Activated CD8-positive, alpha-beta T cell treated with anti-CD3 and anti-CD28 coated beads, Interleukin-2, amount 10 ng/mL, durations not matched to agents 7 days and 5 days (primary cell): ENCODE measurements around the gene DHX15. TPM values are rescaled to one million over a fixed set of nuclear protein-coding genes. Genes with fewer than 3 reads are reported as not detected.
"Not testable (repeated sequence)": the region's sequence is repeated elsewhere in the genome, so short reads cannot be mapped to it uniquely, and the experiment has no call there.

Experiments
- ATAC-seq: fragments of 150-1000 bp; cut with Tn5 transposase; one replicate; pipeline ENCODE4 v1.10.0; 2021; ENCODE audit warnings: moderate library complexity
- CTCF ChIA-PET: fragments of 350-600 bp; sonication (Branson Sonifier 250); formaldehyde crosslinking; loops from one replicate; lab custom pipeline; 2021; ENCODE audit warnings: antibody characterized with exemption; lab: Charles Lee
- POLR2A ChIA-PET: fragments of 350-600 bp; sonication (Branson Sonifier 250); formaldehyde crosslinking; loops from one replicate; lab custom pipeline; 2021; ENCODE audit warnings: antibody characterized with exemption; lab: Charles Lee
- DNase-seq: peaks from one replicate; pipeline ENCODE4 v3.0.0-alpha.2; 2020
- H3K27ac Mint-ChIP-seq: one replicate; pipeline ENCODE4 v1.8.0; 2021; ENCODE audit warnings: mild to moderate bottlenecking, mixed read lengths
- H3K27me3 Mint-ChIP-seq: one replicate; pipeline ENCODE4 v1.8.0; 2021; ENCODE audit warnings: low read depth, mixed read lengths
- H3K36me3 Mint-ChIP-seq: one replicate; pipeline ENCODE4 v1.8.0; 2021; ENCODE audit warnings: low read depth, mixed read lengths
- H3K4me1 Mint-ChIP-seq: one replicate; pipeline ENCODE4 v1.8.0; 2021; ENCODE audit warnings: low read depth, mixed read lengths
- H3K4me3 Mint-ChIP-seq: one replicate; pipeline ENCODE4 v1.8.0; 2021; ENCODE audit warnings: mild to moderate bottlenecking, mixed read lengths
- H3K9me3 Mint-ChIP-seq: one replicate; pipeline ENCODE4 v1.8.0; 2022; ENCODE audit warnings: mixed read lengths; ENCODE audit not compliant: insufficient read depth
- total RNA-seq, 2 experiments: library from RNA; stranded (reverse); gene quantifications; one replicate each; pipeline ENCODE4 v1.2.3, GENCODE V29; 2021

Gene DHX15
- total RNA-seq, 2 experiments from 2014 or later, result 193 to 198 TPM

DNA sequence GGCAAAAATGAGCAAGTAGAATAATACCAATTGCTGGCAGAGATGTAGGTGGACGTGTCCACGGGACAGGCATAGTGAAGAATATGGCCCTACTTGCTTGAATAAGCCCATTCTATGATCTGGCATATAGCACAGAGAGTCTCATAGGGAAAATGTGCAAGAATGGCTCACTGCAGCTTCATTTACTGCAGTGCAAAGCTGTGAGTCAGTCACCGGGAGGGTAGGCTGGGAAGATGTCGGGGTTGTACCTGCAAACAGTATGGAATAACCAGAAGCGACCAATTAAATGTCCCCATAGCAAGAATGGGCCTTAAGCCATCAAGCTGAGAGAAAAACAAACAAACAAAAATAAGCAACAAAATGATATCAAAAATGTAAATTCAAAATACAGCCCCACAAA, 74.3 kb downstream of the DHX15 start:
- ChIA-PET POLR2A (no interaction called here), CTCF (no interaction called here)
- Mint-ChIP-seq H3K36me3 (peaks cover 9% of the 10 kb centered on the region), H3K4me1 (no peaks in the 10 kb centered on the region), H3K27me3 (no peaks in the 10 kb centered on the region), H3K4me3 (no peak overlapping the region), H3K27ac (no peak overlapping the region), H3K9me3 (no peaks in the 10 kb centered on the region)
- ATAC-seq (no peak), DNase-seq (no peak)

DNA sequence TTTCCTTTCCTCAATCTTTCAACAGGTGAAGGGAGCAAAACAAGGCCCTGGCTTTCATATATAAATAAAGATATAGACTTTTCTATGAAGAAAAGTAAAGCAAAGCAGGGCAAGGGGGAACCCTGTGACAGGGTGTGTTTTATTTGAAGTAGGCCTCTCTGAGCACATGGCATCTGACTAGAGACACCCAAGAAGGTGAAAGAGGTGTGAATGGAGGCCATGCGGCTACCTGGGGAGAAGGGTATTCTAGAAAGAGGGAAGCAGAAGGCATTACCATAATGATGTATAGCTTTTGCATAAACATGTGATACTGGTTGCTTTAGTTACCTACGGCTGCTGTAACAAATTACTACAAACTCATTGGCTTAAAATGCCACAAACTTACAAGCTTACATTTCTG, 75.8 kb downstream of the DHX15 start:
- H3K9me3 Mint-ChIP-seq, result no peaks in the 10 kb centered on the region
- H3K4me1 Mint-ChIP-seq, result no peaks in the 10 kb centered on the region
- CTCF ChIA-PET, result no interaction called here
- DNase-seq, result no peak
- H3K4me3 Mint-ChIP-seq, result no peak overlapping the region
- no peaks in the 10 kb centered on the region for H3K27me3 Mint-ChIP-seq
- POLR2A ChIA-PET, result no interaction called here
- no peaks in the 10 kb centered on the region for H3K36me3 Mint-ChIP-seq
- H3K27ac Mint-ChIP-seq, result no peak overlapping the region
- no peak for ATAC-seq

- H3K4me3 Mint-ChIP-seq, result no peak overlapping the region
- no peak overlapping the region for H3K27ac Mint-ChIP-seq
- no peak for DNase-seq
- no peaks in the 10 kb centered on the region for H3K36me3 Mint-ChIP-seq
- ATAC-seq, result no peak
- H3K4me1 Mint-ChIP-seq, result no peaks in the 10 kb centered on the region
- no peaks in the 10 kb centered on the region for H3K27me3 Mint-ChIP-seq
- ChIA-PET POLR2A (no interaction called here), CTCF (no interaction called here)
- H3K9me3 Mint-ChIP-seq, result no peaks in the 10 kb centered on the region
These were observed 76.9 kb downstream of the DHX15 start for GRCh38 chr4:24507439-24507838.

GRCh38 chr4:24503090-24503489, 81.3 kb downstream of the DHX15 start:
- CTCF ChIA-PET, H3K27ac Mint-ChIP-seq, H3K36me3 Mint-ChIP-seq, POLR2A ChIA-PET, H3K4me3 Mint-ChIP-seq, H3K9me3 Mint-ChIP-seq, ATAC-seq, H3K27me3 Mint-ChIP-seq, DNase-seq, H3K4me1 Mint-ChIP-seq: not testable (repeated sequence)

GRCh38 chr4:24497221-24497620, 87.1 kb downstream of the DHX15 start:
- ATAC-seq (no peak), DNase-seq (no peak)
- H3K9me3 Mint-ChIP-seq, result no peaks in the 10 kb centered on the region
- no peaks in the 10 kb centered on the region for H3K36me3 Mint-ChIP-seq
- H3K4me3 Mint-ChIP-seq, result no peak overlapping the region
- H3K27me3 Mint-ChIP-seq, result no peaks in the 10 kb centered on the region
- POLR2A ChIA-PET, result no interaction called here
- no peaks in the 10 kb centered on the region for H3K4me1 Mint-ChIP-seq
- CTCF ChIA-PET, result no interaction called here
- no peak overlapping the region for H3K27ac Mint-ChIP-seq

GRCh38 chr4:24496597-24496996, 87.8 kb downstream of the DHX15 start:
- no peak overlapping the region for H3K27ac Mint-ChIP-seq
- no peaks in the 10 kb centered on the region for H3K27me3 Mint-ChIP-seq
- CTCF ChIA-PET, result no interaction called here
- no peak overlapping the region for H3K4me3 Mint-ChIP-seq
- POLR2A ChIA-PET, result no interaction called here
- DNase-seq, result no peak
- H3K9me3 Mint-ChIP-seq, result no peaks in the 10 kb centered on the region
- H3K36me3 Mint-ChIP-seq, result no peaks in the 10 kb centered on the region
- no peak for ATAC-seq
- H3K4me1 Mint-ChIP-seq, result no peaks in the 10 kb centered on the region

- ATAC-seq, result no peak
- POLR2A ChIA-PET, result no interaction called here
These were observed 89.0 kb downstream of the DHX15 start for GRCh38 chr4:24495388-24495787.

DNA sequence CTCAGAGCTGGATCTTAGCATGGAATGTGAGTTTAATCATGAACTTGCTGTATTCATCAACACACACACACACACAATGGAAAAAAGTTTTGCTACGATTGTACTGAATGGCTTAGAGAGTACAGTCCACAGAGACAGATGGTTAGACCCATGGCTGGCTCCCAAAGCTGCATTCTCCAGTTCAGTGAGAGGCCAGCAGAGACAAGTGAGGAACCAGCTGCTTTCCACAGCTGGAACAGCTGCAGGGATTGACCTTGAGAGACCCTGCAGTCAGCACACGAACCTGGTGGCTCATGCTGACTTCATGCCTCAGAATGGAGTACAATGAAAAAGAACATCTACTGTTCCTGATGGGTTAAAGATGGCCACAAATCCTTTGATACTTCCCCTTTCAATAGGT, 94.5 kb downstream of the DHX15 start:
- CTCF ChIA-PET, result interaction anchor here (1.5 to 2.4 kb wide), 4 partner anchors 11 to 490 kb away, joined by 4 to 12 read pairs (median 4); no protein-coding TSS in a partner anchor
- POLR2A ChIA-PET, result no interaction called here
- H3K27ac Mint-ChIP-seq, result no peak overlapping the region
- no peaks in the 10 kb centered on the region for H3K36me3 Mint-ChIP-seq
- no peak overlapping the region for H3K4me3 Mint-ChIP-seq
- DNase-seq (no peak), ATAC-seq (no peak)
- no peaks in the 10 kb centered on the region for H3K4me1 Mint-ChIP-seq
- H3K9me3 Mint-ChIP-seq, result no peaks in the 10 kb centered on the region
- H3K27me3 Mint-ChIP-seq, result peaks cover 5% of the 10 kb centered on the region

More at GRCh38 chr4:24495388-24495787, 89.0 kb downstream of the DHX15 start:
- no peaks in the 10 kb centered on the region for H3K27me3 Mint-ChIP-seq
- H3K9me3 Mint-ChIP-seq, result no peaks in the 10 kb centered on the region
- H3K4me1 Mint-ChIP-seq, result no peaks in the 10 kb centered on the region
- no peaks in the 10 kb centered on the region for H3K36me3 Mint-ChIP-seq
- CTCF ChIA-PET, result no interaction called here
- no peak overlapping the region for H3K27ac Mint-ChIP-seq
- H3K4me3 Mint-ChIP-seq, result no peak overlapping the region
- no peak for DNase-seq

- Mint-ChIP-seq H3K4me1 (no peaks in the 10 kb centered on the region), H3K36me3 (no peaks in the 10 kb centered on the region), H3K27ac (no peak overlapping the region), H3K4me3 (no peak overlapping the region), H3K27me3 (peaks cover 5% of the 10 kb centered on the region), H3K9me3 (no peaks in the 10 kb centered on the region)
- ChIA-PET CTCF (interaction anchor here (0.8 to 2.4 kb wide), 8 partner anchors 10 to 491 kb away, joined by 3 to 12 read pairs (median 4); no protein-coding TSS in a partner anchor), POLR2A (no interaction called here)
- peak; percentile 77 for DNase-seq
- ATAC-seq, result peak; percentile 87
These were observed 95.8 kb downstream of the DHX15 start for GRCh38 chr4:24488399-24489164.

- no peak for DNase-seq
- no peak overlapping the region for H3K27ac Mint-ChIP-seq
- no peaks in the 10 kb centered on the region for H3K4me1 Mint-ChIP-seq
- peaks cover 14% of the 10 kb centered on the region for H3K27me3 Mint-ChIP-seq
- H3K36me3 Mint-ChIP-seq, result no peaks in the 10 kb centered on the region
- ChIA-PET CTCF (no interaction called here), POLR2A (no interaction called here)
- no peaks in the 10 kb centered on the region for H3K9me3 Mint-ChIP-seq
- no peak for ATAC-seq
- H3K4me3 Mint-ChIP-seq, result no peak overlapping the region
These were observed 101.5 kb downstream of the DHX15 start for GRCh38 chr4:24482871-24483270.

DNA sequence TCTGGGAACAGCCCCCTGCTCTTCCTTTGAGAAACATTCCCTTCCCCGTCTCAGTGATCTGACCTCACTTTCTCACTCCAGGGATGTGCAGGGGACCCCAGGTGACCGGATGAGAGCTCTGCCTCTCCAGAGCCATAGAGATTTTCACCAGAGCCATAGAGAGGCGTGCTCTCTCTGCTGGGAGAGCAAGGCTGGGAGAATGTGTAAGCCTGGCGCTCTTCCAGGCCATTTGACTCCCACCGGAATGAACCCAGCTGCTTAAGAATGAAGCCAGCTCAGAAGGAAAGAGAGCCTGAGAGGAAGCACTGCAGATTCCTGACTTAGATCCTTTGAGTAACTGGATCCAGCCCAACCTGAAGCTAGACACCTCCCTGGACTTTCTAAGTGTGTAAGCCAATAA, 106.4 kb downstream of the DHX15 start:
- H3K4me1 Mint-ChIP-seq, result peaks cover 4% of the 10 kb centered on the region
- H3K27me3 Mint-ChIP-seq, result peaks cover 38% of the 10 kb centered on the region
- CTCF ChIA-PET, result interaction anchor here (1.2 to 1.9 kb wide), 2 partner anchors 12 to 37 kb away, joined by 4 to 7 read pairs; no protein-coding TSS in a partner anchor
- H3K27ac Mint-ChIP-seq, result no peak overlapping the region
- no peaks in the 10 kb centered on the region for H3K36me3 Mint-ChIP-seq
- DNase-seq, result no peak
- H3K9me3 Mint-ChIP-seq, result no peaks in the 10 kb centered on the region
- H3K4me3 Mint-ChIP-seq, result no peak overlapping the region
- POLR2A ChIA-PET, result interaction anchor here (0.7 kb wide), 1 partner anchor 57 kb away, joined by 3 read pairs; no protein-coding TSS in a partner anchor
- ATAC-seq, result no peak
